ENCODE results near the gene RNF208.

DNA sequence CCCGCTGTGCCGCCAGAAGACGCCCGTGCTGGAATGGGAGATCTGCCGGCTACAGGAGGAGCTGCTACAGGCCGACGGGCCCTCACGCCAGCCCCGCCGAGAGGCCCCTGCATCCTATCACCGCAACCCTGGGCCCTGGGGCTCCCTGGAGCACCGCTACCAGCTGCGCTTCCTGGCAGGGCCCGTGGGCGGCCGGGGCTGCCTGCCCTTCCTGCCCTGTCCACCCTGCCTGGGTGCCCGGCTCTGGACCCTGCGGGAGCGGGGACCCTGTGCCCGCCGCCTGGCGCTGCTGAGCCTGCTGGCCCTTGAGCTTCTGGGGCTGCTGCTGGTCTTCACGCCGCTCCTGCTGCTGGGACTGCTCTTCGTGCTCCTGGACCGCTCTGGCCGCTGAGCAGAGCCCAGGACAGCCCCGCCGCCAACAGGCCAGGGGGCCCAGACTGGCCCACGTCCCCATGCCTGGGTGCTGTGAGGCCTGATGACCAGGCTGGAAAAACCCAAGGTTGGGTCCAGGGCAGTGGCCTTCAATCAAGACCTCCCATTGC, 3.8 kb downstream of the RNF208 start:
- TF ChIP-seq, protein P1, sequence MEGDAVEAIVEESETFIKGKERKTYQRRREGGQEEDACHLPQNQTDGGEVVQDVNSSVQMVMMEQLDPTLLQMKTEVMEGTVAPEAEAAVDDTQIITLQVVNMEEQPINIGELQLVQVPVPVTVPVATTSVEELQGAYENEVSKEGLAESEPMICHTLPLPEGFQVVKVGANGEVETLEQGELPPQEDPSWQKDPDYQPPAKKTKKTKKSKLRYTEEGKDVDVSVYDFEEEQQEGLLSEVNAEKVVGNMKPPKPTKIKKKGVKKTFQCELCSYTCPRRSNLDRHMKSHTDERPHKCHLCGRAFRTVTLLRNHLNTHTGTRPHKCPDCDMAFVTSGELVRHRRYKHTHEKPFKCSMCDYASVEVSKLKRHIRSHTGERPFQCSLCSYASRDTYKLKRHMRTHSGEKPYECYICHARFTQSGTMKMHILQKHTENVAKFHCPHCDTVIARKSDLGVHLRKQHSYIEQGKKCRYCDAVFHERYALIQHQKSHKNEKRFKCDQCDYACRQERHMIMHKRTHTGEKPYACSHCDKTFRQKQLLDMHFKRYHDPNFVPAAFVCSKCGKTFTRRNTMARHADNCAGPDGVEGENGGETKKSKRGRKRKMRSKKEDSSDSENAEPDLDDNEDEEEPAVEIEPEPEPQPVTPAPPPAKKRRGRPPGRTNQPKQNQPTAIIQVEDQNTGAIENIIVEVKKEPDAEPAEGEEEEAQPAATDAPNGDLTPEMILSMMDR (IDR thresholded peaks at IDR 0.05; ENCODE audit: low read length), result no peak
- TF ChIP-seq EZH2 (IDR thresholded peaks at IDR 0.05; ENCODE audit: borderline replicate concordance, low read length), result no peak
